ENCODE results near the gene IGFALS. TPM values are rescaled to one million over a fixed set of nuclear protein-coding genes. Genes with fewer than 3 reads are reported as not detected.

The IGFALS gene
- total RNA-seq, 6 donors from 2014 or later, result 1.0 to 11.5 (median 3.1) TPM

GRCh38 chr16:1825381-1825863 is 31.9 kb upstream of the IGFALS start:
- no peak for TF ChIP-seq POLR2A (IDR thresholded peaks at IDR 0.05)
- no peak for TF ChIP-seq POLR2AphosphoS5 (IDR thresholded peaks at IDR 0.05)
- TF ChIP-seq CTCF (IDR thresholded peaks at IDR 0.05), result no peak
- TF ChIP-seq EP300 (IDR thresholded peaks at IDR 0.05), result no peak
- Histone ChIP-seq H3K27me3 (no peaks in the 10 kb centered on the region), H3K9me3 (no peaks in the 10 kb centered on the region), H3K4me3 (peak overlapping the region in 3 of 4 donors; percentile 64 to 99 (median 95)), H3K4me1 (peaks cover 26 to 52% (median 32%) of the 10 kb centered on the region in 4 donors), H3K27ac (peak overlapping the region; percentile 68 to 91 (median 87)), H3K36me3 (peaks cover 14 to 26% (median 22%) of the 10 kb centered on the region in 4 donors)
- DNase-seq, result no peak
- no peak for ATAC-seq (ENCODE audit: low FRiP score in 2 of 2)
- whole genome bisulfite sequencing, 2 donors, result 55 to 65% methylated on average over 15 of the region's 15 CpGs

- ATAC-seq (ENCODE audit: low FRiP score in 2 of 2) (no peak), DNase-seq (no peak)
- peaks cover 18 to 42% (median 37%) of the 10 kb centered on the region in 4 donors for H3K36me3 ChIP-seq
- peaks cover 22 to 44% (median 26%) of the 10 kb centered on the region in 4 donors for H3K4me1 ChIP-seq
- no peaks in the 10 kb centered on the region for H3K9me3 ChIP-seq
- no peaks in the 10 kb centered on the region for H3K27me3 ChIP-seq
- H3K27ac ChIP-seq, result no peak overlapping the region
- 78 to 79% methylated on average over 9 of the region's 9 CpGs for WGBS, 2 donors
- no peak for TF ChIP-seq EP300 (IDR thresholded peaks at IDR 0.05)
- no peak for TF ChIP-seq CTCF (IDR thresholded peaks at IDR 0.05)
- no peak for TF ChIP-seq POLR2AphosphoS5 (IDR thresholded peaks at IDR 0.05)
- no peak for TF ChIP-seq POLR2A (IDR thresholded peaks at IDR 0.05)
- H3K4me3 ChIP-seq, result no peak overlapping the region
These were observed 30.3 kb upstream of the IGFALS start for GRCh38 chr16:1823821-1824220.

GRCh38 chr16:1822801-1823200 is 29.3 kb upstream of the IGFALS start:
- H3K36me3 ChIP-seq, result peaks cover 18 to 52% (median 46%) of the 10 kb centered on the region in 4 donors
- TF ChIP-seq EP300 (IDR thresholded peaks at IDR 0.05), result no peak
- TF ChIP-seq POLR2A (IDR thresholded peaks at IDR 0.05), result no peak
- TF ChIP-seq POLR2AphosphoS5 (IDR thresholded peaks at IDR 0.05), result no peak
- TF ChIP-seq CTCF (IDR thresholded peaks at IDR 0.05), result no peak
- ATAC-seq (ENCODE audit: low FRiP score in 2 of 2) (no peak), DNase-seq (no peak)
- no peaks in the 10 kb centered on the region for H3K9me3 ChIP-seq
- H3K27ac ChIP-seq, result no peak overlapping the region
- no peak overlapping the region for H3K4me3 ChIP-seq
- H3K4me1 ChIP-seq, result peaks cover 14 to 34% (median 17%) of the 10 kb centered on the region in 4 donors
- H3K27me3 ChIP-seq, result no peaks in the 10 kb centered on the region
- 97 to 98% methylated on average over 13 to 16 of the region's 16 CpGs for WGBS, 2 donors

GRCh38 chr16:1821861-1822611 is 28.5 kb upstream of the IGFALS start:
- H3K4me1 ChIP-seq, result peaks cover 13 to 27% (median 14%) of the 10 kb centered on the region in 4 donors
- DNase-seq (peak in 1 of 2 donors; percentile 72), ATAC-seq (ENCODE audit: low FRiP score in 2 of 2) (no peak)
- no peaks in the 10 kb centered on the region for H3K9me3 ChIP-seq
- peaks cover 18 to 60% (median 49%) of the 10 kb centered on the region in 4 donors for H3K36me3 ChIP-seq
- 94 to 97% methylated on average over 24 of the region's 24 CpGs for WGBS, 2 donors
- no peak overlapping the region for H3K4me3 ChIP-seq
- H3K27ac ChIP-seq, result no peak overlapping the region
- no peaks in the 10 kb centered on the region for H3K27me3 ChIP-seq
- TF ChIP-seq EP300 (IDR thresholded peaks at IDR 0.05) (no peak), CTCF (IDR thresholded peaks at IDR 0.05) (no peak), POLR2AphosphoS5 (IDR thresholded peaks at IDR 0.05) (no peak), POLR2A (IDR thresholded peaks at IDR 0.05) (no peak)
